GM23338 (cell line): ENCODE measurements around the gene STXBP2. TPM values are rescaled to one million over a fixed set of nuclear protein-coding genes. Genes with fewer than 3 reads are reported as not detected.

Experiments
- ATAC-seq: fragments of 200-7000 bp; cut with Tn5 transposase; 3 replicates; pipeline ENCODE4 v1.9.1; 2020
- DNase-seq: peaks from one replicate; pipeline ENCODE4 v3.0.0-alpha.2; 2015; ENCODE audit warnings: low spot score
- H2AFZ ChIP-seq: fragments of 200-600 bp; sonication (generic); 2 replicates; pipeline ENCODE4 v1.8.0; 2016; ENCODE audit warnings: antibody characterized with exemption, mild to moderate bottlenecking, moderate library complexity
- H3F3A ChIP-seq: fragments of 200-600 bp; sonication (generic); replicated peaks from 2 replicates; pipeline ENCODE4 v1.8.0; 2017; ENCODE audit warnings: antibody characterized with exemption, mixed run types, low read depth
- H3K27ac ChIP-seq: fragments of 200-600 bp; sonication (generic); 2 replicates; pipeline ENCODE4 v1.6.1; 2016; ENCODE audit warnings: low read depth
- H3K27me3 ChIP-seq: fragments of 200-600 bp; sonication (generic); 2 replicates; pipeline ENCODE4 v1.8.0; 2016; ENCODE audit warnings: mild to moderate bottlenecking, mixed run types, moderate library complexity; ENCODE audit not compliant: insufficient read depth
- H3K36me3 ChIP-seq: fragments of 200-600 bp; sonication (generic); 2 replicates; pipeline ENCODE4 v1.8.0; 2016; ENCODE audit warnings: mild to moderate bottlenecking; ENCODE audit not compliant: insufficient read depth
- H3K4me1 ChIP-seq: fragments of 200-600 bp; sonication (generic); 2 replicates; pipeline ENCODE4 v1.8.0; 2016; ENCODE audit warnings: mild to moderate bottlenecking, moderate library complexity; ENCODE audit not compliant: insufficient read depth
- H3K4me2 ChIP-seq: fragments of 200-600 bp; sonication (generic); 2 replicates; pipeline ENCODE4 v1.7.1; 2017; ENCODE audit warnings: mixed run types
- H3K4me3 ChIP-seq: fragments of 200-600 bp; sonication (generic); 2 replicates; pipeline ENCODE4 v1.6.1; 2016; ENCODE audit warnings: mixed run types
- H3K79me2 ChIP-seq: fragments of 200-600 bp; sonication (generic); replicated peaks from 2 replicates; pipeline ENCODE4 v1.8.0; 2017; ENCODE audit warnings: mild to moderate bottlenecking; ENCODE audit not compliant: insufficient read depth
- H3K9me2 ChIP-seq: fragments of 200-600 bp; sonication (generic); 2 replicates; pipeline ENCODE4 v1.8.0; 2017; ENCODE audit not compliant: insufficient read depth
- H4K20me1 ChIP-seq: fragments of 200-600 bp; sonication (generic); replicated peaks from 2 replicates; pipeline ENCODE4 v1.8.0; 2017; ENCODE audit warnings: mild to moderate bottlenecking; ENCODE audit not compliant: insufficient read depth
- H3K27ac Mint-ChIP-seq: 2 replicates; pipeline ENCODE4 v1.8.0; 2020; ENCODE audit warnings: inconsistent platforms, mild to moderate bottlenecking, moderate library complexity, mixed read lengths
- H3K27me3 Mint-ChIP-seq: 3 replicates; pipeline ENCODE4 v1.8.0; 2022; ENCODE audit warnings: low read depth, mild to moderate bottlenecking, moderate library complexity, mixed read lengths, inconsistent platforms; ENCODE audit not compliant: insufficient read depth, poor library complexity
- H3K36me3 Mint-ChIP-seq: 3 replicates; pipeline ENCODE4 v1.8.0; 2021; ENCODE audit warnings: low read depth, mild to moderate bottlenecking, inconsistent platforms, moderate library complexity, mixed read lengths
- H3K4me1 Mint-ChIP-seq: 3 replicates; pipeline ENCODE4 v1.8.0; 2020; ENCODE audit warnings: mild to moderate bottlenecking, inconsistent platforms, mixed read lengths
- H3K4me3 Mint-ChIP-seq: 3 replicates; pipeline ENCODE4 v1.8.0; 2021; ENCODE audit warnings: moderate library complexity, mild to moderate bottlenecking, inconsistent platforms, mixed read lengths
- H3K9me3 Mint-ChIP-seq: 3 replicates; pipeline ENCODE4 v1.8.0; 2020; ENCODE audit warnings: moderate library complexity, mild to moderate bottlenecking, inconsistent platforms, mixed read lengths
- CREB1 ChIP-seq: fragments of 250-450 bp; sonication (Bioruptor Pico); IDR thresholded peaks from 2 replicates; pipeline ENCODE4 v1.5.0; 2020; ENCODE audit warnings: low read depth, mild to moderate bottlenecking, moderate library complexity
- EZH2 ChIP-seq: fragments of 200-600 bp; sonication (generic); IDR thresholded peaks from one replicate; pipeline ENCODE4 v1.8.0; 2017; ENCODE audit warnings: antibody characterized with exemption, mild to moderate bottlenecking, low read depth; ENCODE audit not compliant: unreplicated experiment
- EZH2phosphoT487 ChIP-seq: fragments of 200-600 bp; sonication (generic); IDR thresholded peaks from one replicate; pipeline ENCODE4 v1.8.1; 2018; ENCODE audit warnings: antibody characterized with exemption; ENCODE audit not compliant: unreplicated experiment
- JUNB ChIP-seq: IDR thresholded peaks from one replicate; pipeline ENCODE4 v1.6.1; 2016; ENCODE audit warnings: antibody characterized with exemption; ENCODE audit not compliant: unreplicated experiment
- NANOG ChIP-seq: IDR thresholded peaks from 2 replicates; pipeline ENCODE4 v1.6.1; 2016; ENCODE audit warnings: antibody characterized with exemption, borderline replicate concordance
- POLR2AphosphoS5 ChIP-seq: IDR thresholded peaks from 2 replicates; pipeline ENCODE4 v1.6.1; 2016; ENCODE audit warnings: antibody characterized with exemption, low read depth
- REST ChIP-seq: IDR thresholded peaks from one replicate; pipeline ENCODE4 v1.6.1; 2018; ENCODE audit warnings: antibody characterized with exemption; ENCODE audit not compliant: unreplicated experiment
- STAT1 ChIP-seq: IDR thresholded peaks from one replicate; pipeline ENCODE4 v1.6.1; 2016; ENCODE audit warnings: antibody characterized with exemption; ENCODE audit not compliant: unreplicated experiment
- ZNF114 ChIP-seq: fragments of 250-450 bp; sonication (Bioruptor Pico); IDR thresholded peaks from 2 replicates; pipeline ENCODE4 v1.5.0; 2020; ENCODE audit warnings: mild to moderate bottlenecking, moderate library complexity
- ZNF331 ChIP-seq: fragments of 250-450 bp; sonication (Bioruptor Pico); IDR thresholded peaks from 2 replicates; pipeline ENCODE4 v1.5.0; 2020; ENCODE audit warnings: low read depth, mild to moderate bottlenecking, moderate library complexity
- polyA plus RNA-seq: library from polyadenylated mRNA; unstranded; fragments of >200 nt; fragmentation: Nextera tagmentation; extraction: Ambion mirVana; gene quantifications from 2 replicates; pipeline ENCODE4 v1.2.1, GENCODE V29; 2016
- total RNA-seq: library from RNA; depleted of rRNA; stranded (reverse); fragments of >200 nt; shearing (Covaris generic); gene quantifications from 2 replicates; pipeline ENCODE4 v1.2.3, GENCODE V29; 2014
- TF ChIP-seq, protein P1 (sequence below), 2 experiments: fragments of 200-600 bp in 1 of 2; sonication (generic) in 1 of 2; conservative IDR thresholded peaks; 2 replicates each; pipeline versions ENCODE4 v1.5.1 to v1.6.1; 2016 to 2017; ENCODE audit warnings: antibody characterized with exemption in 2 of 2, low read depth in 2 of 2, mild to moderate bottlenecking in 2 of 2, moderate library complexity in 1 of 2
- TF ChIP-seq, protein P2 (sequence below): fragments of 250-450 bp; sonication (Bioruptor Pico); IDR thresholded peaks from 2 replicates; pipeline ENCODE4 v1.5.0; 2020; ENCODE audit warnings: mild to moderate bottlenecking, moderate library complexity
- TF ChIP-seq, protein P3 (sequence below): IDR thresholded peaks from 2 replicates; pipeline ENCODE4 v1.6.1; 2016; ENCODE audit warnings: antibody characterized with exemption

The STXBP2 gene
- total and polyA plus RNA-seq, 2 experiments from 2014 or later, result 42.6 to 55.8 TPM

GRCh38 chr19:7629347-7630054, 7.4 kb upstream of the STXBP2 start, which contains the start of the genes PET100 and XAB2:
Gene PET100 (plus strand): TSS chr19:7629793. CDS start chr19:7629834, 41 bp downstream.
Gene XAB2 (minus strand): TSS chr19:7629545. CDS start chr19:7629527, 18 bp downstream.
- ATAC-seq (peak; percentile 98), DNase-seq (peak; percentile 98)
- Mint-ChIP-seq H3K36me3 (peaks cover 8% of the 10 kb centered on the region; the same call in 2 of the 3 replicates), H3K27me3 (peaks cover 13% of the 10 kb centered on the region), H3K9me3 (no peaks in the 10 kb centered on the region; the same call in 2 of the 3 replicates), H3K27ac (peak within 1 kb of the TSS; percentile 99), H3K4me1 (peaks cover 16% of the 10 kb centered on the region), H3K4me3 (peak within 1 kb of the TSS; percentile 97)
- H4K20me1 ChIP-seq, result peaks cover 8% of the 10 kb centered on the region
- peak within 1 kb of the TSS; percentile 89 for H3K4me3 ChIP-seq
- H3F3A ChIP-seq, result no peaks in the 10 kb centered on the region
- H3K4me1 ChIP-seq, result peaks cover 14% of the 10 kb centered on the region; the same call in 1 of the 2 replicates
- H3K27ac ChIP-seq, result peak within 1 kb of the TSS; percentile 82
- 0 out of 2 replicates have a peak, but pooled peaks cover 3% of the 10 kb centered on the region for H3K27me3 ChIP-seq
- H2AFZ ChIP-seq, result peak within 1 kb of the TSS; percentile 23; the same call in 1 of the 2 replicates
- peaks cover 43% of the 10 kb centered on the region for H3K79me2 ChIP-seq
- no peaks in the 10 kb centered on the region for H3K9me2 ChIP-seq
- TF ChIP-seq POLR2AphosphoS5, result peak; percentile 67
- TF ChIP-seq, protein P1, sequence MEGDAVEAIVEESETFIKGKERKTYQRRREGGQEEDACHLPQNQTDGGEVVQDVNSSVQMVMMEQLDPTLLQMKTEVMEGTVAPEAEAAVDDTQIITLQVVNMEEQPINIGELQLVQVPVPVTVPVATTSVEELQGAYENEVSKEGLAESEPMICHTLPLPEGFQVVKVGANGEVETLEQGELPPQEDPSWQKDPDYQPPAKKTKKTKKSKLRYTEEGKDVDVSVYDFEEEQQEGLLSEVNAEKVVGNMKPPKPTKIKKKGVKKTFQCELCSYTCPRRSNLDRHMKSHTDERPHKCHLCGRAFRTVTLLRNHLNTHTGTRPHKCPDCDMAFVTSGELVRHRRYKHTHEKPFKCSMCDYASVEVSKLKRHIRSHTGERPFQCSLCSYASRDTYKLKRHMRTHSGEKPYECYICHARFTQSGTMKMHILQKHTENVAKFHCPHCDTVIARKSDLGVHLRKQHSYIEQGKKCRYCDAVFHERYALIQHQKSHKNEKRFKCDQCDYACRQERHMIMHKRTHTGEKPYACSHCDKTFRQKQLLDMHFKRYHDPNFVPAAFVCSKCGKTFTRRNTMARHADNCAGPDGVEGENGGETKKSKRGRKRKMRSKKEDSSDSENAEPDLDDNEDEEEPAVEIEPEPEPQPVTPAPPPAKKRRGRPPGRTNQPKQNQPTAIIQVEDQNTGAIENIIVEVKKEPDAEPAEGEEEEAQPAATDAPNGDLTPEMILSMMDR (conservative IDR thresholded peaks at IDR 0.05; ENCODE audit: low read depth in 2 of 2), result no peak
- no peak for TF ChIP-seq ZNF331 (CRISPR knock-in tag)
- TF ChIP-seq EZH2phosphoT487, result no peak
- TF ChIP-seq, protein P2, sequence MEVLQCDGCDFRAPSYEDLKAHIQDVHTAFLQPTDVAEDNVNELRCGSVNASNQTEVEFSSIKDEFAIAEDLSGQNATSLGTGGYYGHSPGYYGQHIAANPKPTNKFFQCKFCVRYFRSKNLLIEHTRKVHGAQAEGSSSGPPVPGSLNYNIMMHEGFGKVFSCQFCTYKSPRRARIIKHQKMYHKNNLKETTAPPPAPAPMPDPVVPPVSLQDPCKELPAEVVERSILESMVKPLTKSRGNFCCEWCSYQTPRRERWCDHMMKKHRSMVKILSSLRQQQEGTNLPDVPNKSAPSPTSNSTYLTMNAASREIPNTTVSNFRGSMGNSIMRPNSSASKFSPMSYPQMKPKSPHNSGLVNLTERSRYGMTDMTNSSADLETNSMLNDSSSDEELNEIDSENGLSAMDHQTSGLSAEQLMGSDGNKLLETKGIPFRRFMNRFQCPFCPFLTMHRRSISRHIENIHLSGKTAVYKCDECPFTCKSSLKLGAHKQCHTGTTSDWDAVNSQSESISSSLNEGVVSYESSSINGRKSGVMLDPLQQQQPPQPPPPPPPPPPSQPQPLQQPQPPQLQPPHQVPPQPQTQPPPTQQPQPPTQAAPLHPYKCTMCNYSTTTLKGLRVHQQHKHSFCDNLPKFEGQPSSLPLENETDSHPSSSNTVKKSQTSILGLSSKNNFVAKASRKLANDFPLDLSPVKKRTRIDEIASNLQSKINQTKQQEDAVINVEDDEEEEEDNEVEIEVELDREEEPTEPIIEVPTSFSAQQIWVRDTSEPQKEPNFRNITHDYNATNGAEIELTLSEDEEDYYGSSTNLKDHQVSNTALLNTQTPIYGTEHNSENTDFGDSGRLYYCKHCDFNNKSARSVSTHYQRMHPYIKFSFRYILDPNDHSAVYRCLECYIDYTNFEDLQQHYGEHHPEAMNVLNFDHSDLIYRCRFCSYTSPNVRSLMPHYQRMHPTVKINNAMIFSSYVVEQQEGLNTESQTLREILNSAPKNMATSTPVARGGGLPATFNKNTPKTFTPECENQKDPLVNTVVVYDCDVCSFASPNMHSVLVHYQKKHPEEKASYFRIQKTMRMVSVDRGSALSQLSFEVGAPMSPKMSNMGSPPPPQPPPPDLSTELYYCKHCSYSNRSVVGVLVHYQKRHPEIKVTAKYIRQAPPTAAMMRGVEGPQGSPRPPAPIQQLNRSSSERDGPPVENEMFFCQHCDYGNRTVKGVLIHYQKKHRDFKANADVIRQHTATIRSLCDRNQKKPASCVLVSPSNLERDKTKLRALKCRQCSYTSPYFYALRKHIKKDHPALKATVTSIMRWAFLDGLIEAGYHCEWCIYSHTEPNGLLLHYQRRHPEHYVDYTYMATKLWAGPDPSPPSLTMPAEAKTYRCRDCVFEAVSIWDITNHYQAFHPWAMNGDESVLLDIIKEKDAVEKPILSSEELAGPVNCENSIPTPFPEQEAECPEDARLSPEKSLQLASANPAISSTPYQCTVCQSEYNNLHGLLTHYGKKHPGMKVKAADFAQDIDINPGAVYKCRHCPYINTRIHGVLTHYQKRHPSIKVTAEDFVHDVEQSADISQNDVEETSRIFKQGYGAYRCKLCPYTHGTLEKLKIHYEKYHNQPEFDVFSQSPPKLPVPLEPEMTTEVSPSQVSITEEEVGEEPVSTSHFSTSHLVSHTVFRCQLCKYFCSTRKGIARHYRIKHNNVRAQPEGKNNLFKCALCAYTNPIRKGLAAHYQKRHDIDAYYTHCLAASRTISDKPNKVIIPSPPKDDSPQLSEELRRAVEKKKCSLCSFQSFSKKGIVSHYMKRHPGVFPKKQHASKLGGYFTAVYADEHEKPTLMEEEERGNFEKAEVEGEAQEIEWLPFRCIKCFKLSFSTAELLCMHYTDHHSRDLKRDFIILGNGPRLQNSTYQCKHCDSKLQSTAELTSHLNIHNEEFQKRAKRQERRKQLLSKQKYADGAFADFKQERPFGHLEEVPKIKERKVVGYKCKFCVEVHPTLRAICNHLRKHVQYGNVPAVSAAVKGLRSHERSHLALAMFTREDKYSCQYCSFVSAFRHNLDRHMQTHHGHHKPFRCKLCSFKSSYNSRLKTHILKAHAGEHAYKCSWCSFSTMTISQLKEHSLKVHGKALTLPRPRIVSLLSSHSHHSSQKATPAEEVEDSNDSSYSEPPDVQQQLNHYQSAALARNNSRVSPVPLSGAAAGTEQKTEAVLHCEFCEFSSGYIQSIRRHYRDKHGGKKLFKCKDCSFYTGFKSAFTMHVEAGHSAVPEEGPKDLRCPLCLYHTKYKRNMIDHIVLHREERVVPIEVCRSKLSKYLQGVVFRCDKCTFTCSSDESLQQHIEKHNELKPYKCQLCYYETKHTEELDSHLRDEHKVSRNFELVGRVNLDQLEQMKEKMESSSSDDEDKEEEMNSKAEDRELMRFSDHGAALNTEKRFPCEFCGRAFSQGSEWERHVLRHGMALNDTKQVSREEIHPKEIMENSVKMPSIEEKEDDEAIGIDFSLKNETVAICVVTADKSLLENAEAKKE, result no peak
- TF ChIP-seq REST, result no peak
- TF ChIP-seq STAT1, result no peak
- no peak for TF ChIP-seq JUNB
- TF ChIP-seq, protein P3, sequence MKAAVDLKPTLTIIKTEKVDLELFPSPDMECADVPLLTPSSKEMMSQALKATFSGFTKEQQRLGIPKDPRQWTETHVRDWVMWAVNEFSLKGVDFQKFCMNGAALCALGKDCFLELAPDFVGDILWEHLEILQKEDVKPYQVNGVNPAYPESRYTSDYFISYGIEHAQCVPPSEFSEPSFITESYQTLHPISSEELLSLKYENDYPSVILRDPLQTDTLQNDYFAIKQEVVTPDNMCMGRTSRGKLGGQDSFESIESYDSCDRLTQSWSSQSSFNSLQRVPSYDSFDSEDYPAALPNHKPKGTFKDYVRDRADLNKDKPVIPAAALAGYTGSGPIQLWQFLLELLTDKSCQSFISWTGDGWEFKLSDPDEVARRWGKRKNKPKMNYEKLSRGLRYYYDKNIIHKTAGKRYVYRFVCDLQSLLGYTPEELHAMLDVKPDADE, result peak; percentile 75; the same call in 1 of the 2 replicates
- peak; percentile 98 for TF ChIP-seq CREB1 (CRISPR knock-in tag)
- TF ChIP-seq NANOG, result no peak
- TF ChIP-seq ZNF114 (CRISPR knock-in tag), result no peak
- TF ChIP-seq EZH2, result no peak
- H3K4me2 ChIP-seq, result peak within 1 kb of the TSS; percentile 89
- H3K36me3 ChIP-seq, result no peaks in the 10 kb centered on the region
